ENCODE results near the gene EIF5AL1. TPM values are rescaled to one million over a fixed set of nuclear protein-coding genes. Genes with fewer than 3 reads are reported as not detected.

The EIF5AL1 gene
- total and polyA plus RNA-seq, 2 of the 8 experiments (the other 6 are each of a cell fraction or from before 2014, with no cell fraction given): 1.7 to 2.2 TPM

- Histone ChIP-seq H4K5ac (ENCODE audit: insufficient read length, low read depth, low read length) (no peak overlapping the region), H3K27me3 (replicated peaks in 1 of 4; ENCODE audit: control insufficient read depth in 3 of 4, extremely low read depth in 1 of 4, insufficient read depth in 3 of 4, low read length in 3 of 4) (peaks cover 0 to 6% (median 0%) of the 10 kb centered on the region in 4 experiments; a peak in 2 of 7 replicates), H3K9ac (replicated peaks in 1 of 4; ENCODE audit: extremely low read depth in 1 of 4, low read depth in 3 of 4, low read length in 3 of 4) (no peak overlapping the region), H2BK12ac (ENCODE audit: low read depth, low read length) (no peak overlapping the region), H2BK120ac (replicated peaks; ENCODE audit: low read depth, low read length) (no peak overlapping the region), H3K4me3 (ENCODE audit: extremely low read depth in 1 of 4, insufficient read depth in 2 of 4, low read depth in 3 of 4, low read length in 4 of 4) (no peak overlapping the region), H3K56ac (replicated peaks; ENCODE audit: insufficient read length, low read depth, low read length) (no peak overlapping the region), H3K18ac (ENCODE audit: extremely low read depth, low read length) (no peak overlapping the region), H3K27ac (ENCODE audit: low read depth, low read length) (no peak overlapping the region), H2BK15ac (ENCODE audit: low read length) (no peak overlapping the region), H2BK5ac (ENCODE audit: low read depth, low read length) (no peak overlapping the region), H3K23ac (ENCODE audit: insufficient read length) (no peak overlapping the region), H2BK20ac (ENCODE audit: low read length) (no peak overlapping the region), H4K20me1 (replicated peaks in 1 of 2; ENCODE audit: control insufficient read depth in 1 of 2, insufficient read depth in 2 of 2, low read length in 2 of 2) (no peaks in the 10 kb centered on the region), H2AK5ac (ENCODE audit: low read depth, low read length) (no peak overlapping the region), H3K14ac (ENCODE audit: insufficient read length) (no peak overlapping the region), H3K36me3 (ENCODE audit: control insufficient read depth in 2 of 4, insufficient read depth in 4 of 4, low read length in 3 of 4) (no peaks in the 10 kb centered on the region), H3K79me1 (ENCODE audit: low read depth, low read length) (no peaks in the 10 kb centered on the region), H3K4me1 (replicated peaks in 1 of 4; ENCODE audit: control insufficient read depth in 3 of 4, insufficient read depth in 4 of 4, low read length in 3 of 4) (no peaks in the 10 kb centered on the region), H3K9me3 (ENCODE audit: insufficient read depth in 2 of 2, low read depth in 1 of 2, low read length in 1 of 2) (no peaks in the 10 kb centered on the region; a peak in 1 of 4 replicates), H3K79me2 (ENCODE audit: control insufficient read depth in 1 of 2, insufficient read depth in 2 of 2, low read length in 2 of 2) (no peaks in the 10 kb centered on the region), H2AFZ (ENCODE audit: low read length) (no peak overlapping the region), H3K4ac (replicated peaks; ENCODE audit: insufficient read length, low read depth, low read length) (no peak overlapping the region), H4K91ac (replicated peaks; ENCODE audit: insufficient read length, low read length) (no peak overlapping the region), H4K8ac (ENCODE audit: extremely low read depth, insufficient read depth, low read length) (no peak overlapping the region), H3K4me2 (ENCODE audit: insufficient read depth in 1 of 2, low read depth in 2 of 2, low read length in 2 of 2) (no peak overlapping the region), H3K23me2 (ENCODE audit: low read depth, low read length) (no peaks in the 10 kb centered on the region; the same call in 1 of the 2 replicates)
- 81% methylated on average over 4 of the region's 4 CpGs; no CpG with 5 or more reads in 1 of the 2 experiments for WGBS, 2 experiments (ENCODE audit: extremely low coverage in 1 of 2, insufficient coverage in 1 of 2, insufficient read length in 1 of 2, insufficient replicate concordance in 2 of 2, low coverage in 1 of 2, low lambda C conversion rate in 2 of 2, missing lambda C conversion rate in 1 of 2)
- FAIRE-seq (no peak), DNase-seq (ENCODE audit: low read depth in 1 of 2, low spot score in 2 of 2) (no peak)
- ChIA-PET POLR2A (ENCODE audit: partially characterized antibody) (interaction anchor here (0.6 kb wide), 1 partner anchor 79 kb away, joined by 3 read pairs; no protein-coding TSS in a partner anchor), CTCF (ENCODE audit: partially characterized antibody) (interaction anchor here (0.6 to 2.2 kb wide), 6 partner anchors 11 to 109 kb away, joined by 3 to 12 read pairs (median 4); no protein-coding TSS in a partner anchor)
- TF ChIP-seq SP2 (IDR thresholded peaks at IDR 0.05; ENCODE audit: low read length): no peak
- no peak for TF ChIP-seq RAD21 (IDR thresholded peaks at IDR 0.05 in 1 of 2, conservative IDR thresholded peaks at IDR 0.05 in 1 of 2; ENCODE audit: low read depth in 2 of 2, low read length in 2 of 2)
- no peak for TF ChIP-seq TBP (IDR thresholded peaks at IDR 0.05; ENCODE audit: low read depth, low read length)
- no peak for TF ChIP-seq KDM1A (IDR thresholded peaks at IDR 0.05; ENCODE audit: borderline replicate concordance, low read length)
- TF ChIP-seq PHF8 (conservative IDR thresholded peaks at IDR 0.05; ENCODE audit: low read depth, low read length): no peak
- no peak for TF ChIP-seq KDM5A (IDR thresholded peaks at IDR 0.05; ENCODE audit: low read length)
- TF ChIP-seq E2F6 (IDR thresholded peaks at IDR 0.05): no peak
- TF ChIP-seq CBX8 (IDR thresholded peaks at IDR 0.05; ENCODE audit: borderline replicate concordance, low read depth, low read length): no peak
- no peak for TF ChIP-seq CHD1 (IDR thresholded peaks at IDR 0.05; ENCODE audit: low read depth, low read length)
- TF ChIP-seq ASH2L (IDR thresholded peaks at IDR 0.05; ENCODE audit: low read length): no peak
- no peak for TF ChIP-seq TAF1 (IDR thresholded peaks at IDR 0.05; ENCODE audit: low read depth, low read length)
- no peak for TF ChIP-seq MAFK (IDR thresholded peaks at IDR 0.05; ENCODE audit: low read depth, low read length)
- no peak for TF ChIP-seq EP300 (IDR thresholded peaks at IDR 0.05; ENCODE audit: borderline replicate concordance in 1 of 2, low read depth in 2 of 2, low read length in 2 of 2)
- TF ChIP-seq TCF12 (IDR thresholded peaks at IDR 0.05; ENCODE audit: low read depth, low read length): no peak
Observed at GRCh38 chr10:79482741-79483140, 29.6 kb upstream of the EIF5AL1 start.
